SK-N-SH treated with all-trans-retinoic acid at 6 μM for 48 hours (cell line): Measurements from ENCODE around the gene SIPA1.
A peak's percentile ranks its signal among the peaks of the same experiment; 100 is the strongest.

Source experiments
- ATAC-seq: fragments of 200-7000 bp; cut with Tn5 transposase; 3 replicates; pipeline ENCODE4 v1.9.1; 2020; ENCODE audit warnings: mild to moderate bottlenecking, moderate library complexity
- ARNTL ChIP-seq: fragments of 450-650 bp; formaldehyde crosslinking; IDR thresholded peaks from 2 replicates; pipeline ENCODE4 v1.5.0; 2020; ENCODE audit warnings: low read depth, mild to moderate bottlenecking, moderate library complexity, borderline replicate concordance
- ESRRG ChIP-seq: fragments of 250-450 bp; sonication (Bioruptor Pico); IDR thresholded peaks from 2 replicates; pipeline ENCODE4 v1.6.1; 2021; ENCODE audit warnings: mild to moderate bottlenecking
- GLIS3 ChIP-seq: fragments of 250-450 bp; sonication (Bioruptor Pico); IDR thresholded peaks from 2 replicates; pipeline ENCODE4 v1.5.0; 2020; ENCODE audit warnings: mild to moderate bottlenecking, moderate library complexity
- ISL1 ChIP-seq: fragments of 250-450 bp; sonication (Bioruptor Pico); IDR thresholded peaks from 2 replicates; pipeline ENCODE4 v2.1.2; 2022; ENCODE audit warnings: mild to moderate bottlenecking, moderate library complexity
- OSR1 ChIP-seq: fragments of 250-450 bp; sonication (Bioruptor Pico); IDR thresholded peaks from 2 replicates; pipeline ENCODE4 v1.8.0; 2022; ENCODE audit warnings: moderate library complexity, mild to moderate bottlenecking, inconsistent platforms
- RARB ChIP-seq: fragments of 250-450 bp; sonication (Bioruptor Pico); IDR thresholded peaks from 2 replicates; pipeline ENCODE4 v1.8.0; 2021; ENCODE audit warnings: mild to moderate bottlenecking, moderate library complexity
- TCF4 ChIP-seq: fragments of 250-450 bp; sonication (Bioruptor Pico); IDR thresholded peaks from 2 replicates; pipeline ENCODE4 v1.8.0; 2021; ENCODE audit warnings: mild to moderate bottlenecking, moderate library complexity, borderline replicate concordance
- TOX ChIP-seq: fragments of 250-450 bp; sonication (Bioruptor Pico); IDR thresholded peaks from 2 replicates; pipeline ENCODE4 v1.8.0; 2021; ENCODE audit warnings: mild to moderate bottlenecking, moderate library complexity, borderline replicate concordance
- ZFP3 ChIP-seq: fragments of 250-450 bp; sonication (Bioruptor Pico); IDR thresholded peaks from 2 replicates; pipeline ENCODE4 v1.5.0; 2020; ENCODE audit warnings: mild to moderate bottlenecking, moderate library complexity
- ZNF70 ChIP-seq: fragments of 450-650 bp; formaldehyde crosslinking; IDR thresholded peaks from 2 replicates; pipeline ENCODE4 v1.5.0; 2020; ENCODE audit warnings: mild to moderate bottlenecking, moderate library complexity
- TF ChIP-seq, protein P1 (sequence below): fragments of 250-450 bp; sonication (Bioruptor Pico); IDR thresholded peaks from 2 replicates; pipeline ENCODE4 v1.5.1; 2020; ENCODE audit warnings: low read depth, mild to moderate bottlenecking, moderate library complexity
- TF ChIP-seq, protein P2 (sequence below): fragments of 250-450 bp; sonication (Bioruptor Pico); IDR thresholded peaks from 2 replicates; pipeline ENCODE4 v1.8.0; 2020; ENCODE audit warnings: mild to moderate bottlenecking, moderate library complexity, borderline replicate concordance
- TF ChIP-seq, protein P3 (sequence below): fragments of 250-450 bp; sonication (Bioruptor Pico); IDR thresholded peaks from 2 replicates; pipeline ENCODE4 v1.8.0; 2021; ENCODE audit warnings: low read depth, mild to moderate bottlenecking, moderate library complexity, borderline replicate concordance
- TF ChIP-seq, protein P4 (sequence below): fragments of 250-450 bp; sonication (Bioruptor Pico); IDR thresholded peaks from 2 replicates; pipeline ENCODE4 v1.5.1; 2021; ENCODE audit warnings: mild to moderate bottlenecking, moderate library complexity
- TF ChIP-seq, protein P5 (sequence below): fragments of 250-450 bp; sonication (Bioruptor Pico); IDR thresholded peaks from 2 replicates; pipeline ENCODE4 v1.5.0; 2020; ENCODE audit warnings: mild to moderate bottlenecking, moderate library complexity

Gene SIPA1

DNA sequence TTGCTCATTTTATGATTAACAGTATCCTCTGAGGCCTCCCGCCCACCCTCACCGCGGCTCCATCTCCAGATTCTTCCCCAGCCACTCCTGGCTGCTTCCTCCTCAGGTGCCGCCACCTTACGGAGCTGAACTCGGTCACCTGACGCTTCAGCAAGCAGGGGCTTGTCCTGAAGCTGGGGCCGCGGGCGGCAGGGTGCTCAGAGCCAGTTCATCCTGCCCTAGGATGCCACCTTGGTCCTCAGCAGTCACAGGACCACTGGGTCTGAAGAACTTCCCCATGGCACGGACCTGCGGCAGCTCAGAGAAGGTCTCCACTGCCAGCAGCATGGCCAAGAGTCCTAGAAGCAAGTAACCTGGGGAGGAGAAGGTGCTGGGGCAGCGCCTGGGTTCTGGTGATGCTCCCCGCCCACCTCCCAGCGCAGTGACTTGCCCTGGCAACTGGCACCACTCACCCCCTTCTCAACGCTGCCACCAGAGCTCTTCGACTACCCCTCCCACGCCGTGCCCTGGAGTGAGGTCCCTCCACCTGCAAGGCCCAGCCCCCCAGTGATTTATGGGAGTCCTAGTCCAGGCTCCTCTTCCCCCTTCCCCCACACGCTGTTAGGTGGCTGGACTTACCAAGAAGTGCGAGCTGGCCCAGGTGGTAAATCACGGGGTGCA lies 44.9 kb upstream of the SIPA1 start:
- ATAC-seq = no peak
- TF ChIP-seq, protein P1, sequence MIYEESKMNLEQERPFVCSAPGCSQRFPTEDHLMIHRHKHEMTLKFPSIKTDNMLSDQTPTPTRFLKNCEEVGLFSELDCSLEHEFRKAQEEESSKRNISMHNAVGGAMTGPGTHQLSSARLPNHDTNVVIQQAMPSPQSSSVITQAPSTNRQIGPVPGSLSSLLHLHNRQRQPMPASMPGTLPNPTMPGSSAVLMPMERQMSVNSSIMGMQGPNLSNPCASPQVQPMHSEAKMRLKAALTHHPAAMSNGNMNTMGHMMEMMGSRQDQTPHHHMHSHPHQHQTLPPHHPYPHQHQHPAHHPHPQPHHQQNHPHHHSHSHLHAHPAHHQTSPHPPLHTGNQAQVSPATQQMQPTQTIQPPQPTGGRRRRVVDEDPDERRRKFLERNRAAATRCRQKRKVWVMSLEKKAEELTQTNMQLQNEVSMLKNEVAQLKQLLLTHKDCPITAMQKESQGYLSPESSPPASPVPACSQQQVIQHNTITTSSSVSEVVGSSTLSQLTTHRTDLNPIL (CRISPR knock-in tag) = no peak

DNA sequence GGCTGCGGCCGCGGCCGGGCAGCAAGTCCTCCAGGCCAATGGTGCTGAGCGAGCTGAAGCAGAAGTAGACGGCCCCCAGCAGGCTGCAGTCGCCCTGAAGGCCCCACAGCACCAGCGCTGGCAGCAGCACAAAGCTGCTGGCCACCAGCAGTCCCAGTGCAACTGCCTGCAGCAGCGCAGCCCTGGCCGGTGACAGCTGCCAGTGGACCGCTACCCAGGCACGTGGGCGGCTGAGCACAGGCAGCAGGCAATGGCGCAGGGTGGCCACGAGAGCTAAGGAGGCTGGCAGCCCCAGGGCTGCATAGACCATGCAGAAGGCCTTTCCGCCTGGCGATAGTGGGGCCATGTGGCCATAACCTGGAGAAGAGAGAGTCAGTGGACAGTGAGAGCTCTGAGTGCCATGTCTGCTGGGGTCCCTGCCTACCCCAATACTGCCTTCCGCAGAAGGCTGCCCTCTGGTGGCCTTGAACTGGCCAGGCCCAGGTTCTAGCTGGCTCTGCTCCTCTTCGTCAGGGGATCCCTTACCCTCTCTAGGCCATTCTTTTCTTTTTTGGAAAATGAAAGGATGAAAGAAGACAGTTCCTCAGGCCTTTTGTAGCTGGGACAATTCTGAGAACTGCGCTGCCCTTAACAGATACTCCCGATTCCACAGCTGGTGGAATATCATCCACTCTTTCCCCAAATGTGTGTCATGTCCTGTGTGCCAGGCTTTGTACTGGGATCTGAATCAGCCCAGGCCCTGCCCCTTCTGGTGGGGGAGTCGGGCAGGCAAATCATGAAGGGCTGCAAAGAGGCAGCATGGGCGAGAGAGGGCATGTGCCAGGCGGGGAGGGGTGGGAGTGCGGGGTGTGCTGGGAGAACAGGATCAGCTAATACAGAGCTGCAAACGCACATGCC lies 44.1 kb upstream of the SIPA1 start:
- TF ChIP-seq, protein P1 (CRISPR knock-in tag) = no peak
- TF ChIP-seq, protein P2, sequence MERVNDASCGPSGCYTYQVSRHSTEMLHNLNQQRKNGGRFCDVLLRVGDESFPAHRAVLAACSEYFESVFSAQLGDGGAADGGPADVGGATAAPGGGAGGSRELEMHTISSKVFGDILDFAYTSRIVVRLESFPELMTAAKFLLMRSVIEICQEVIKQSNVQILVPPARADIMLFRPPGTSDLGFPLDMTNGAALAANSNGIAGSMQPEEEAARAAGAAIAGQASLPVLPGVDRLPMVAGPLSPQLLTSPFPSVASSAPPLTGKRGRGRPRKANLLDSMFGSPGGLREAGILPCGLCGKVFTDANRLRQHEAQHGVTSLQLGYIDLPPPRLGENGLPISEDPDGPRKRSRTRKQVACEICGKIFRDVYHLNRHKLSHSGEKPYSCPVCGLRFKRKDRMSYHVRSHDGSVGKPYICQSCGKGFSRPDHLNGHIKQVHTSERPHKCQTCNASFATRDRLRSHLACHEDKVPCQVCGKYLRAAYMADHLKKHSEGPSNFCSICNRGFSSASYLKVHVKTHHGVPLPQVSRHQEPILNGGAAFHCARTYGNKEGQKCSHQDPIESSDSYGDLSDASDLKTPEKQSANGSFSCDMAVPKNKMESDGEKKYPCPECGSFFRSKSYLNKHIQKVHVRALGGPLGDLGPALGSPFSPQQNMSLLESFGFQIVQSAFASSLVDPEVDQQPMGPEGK = no peak
- TF ChIP-seq ARNTL (CRISPR knock-in tag) = no peak
- ATAC-seq = peak; percentile 63

DNA sequence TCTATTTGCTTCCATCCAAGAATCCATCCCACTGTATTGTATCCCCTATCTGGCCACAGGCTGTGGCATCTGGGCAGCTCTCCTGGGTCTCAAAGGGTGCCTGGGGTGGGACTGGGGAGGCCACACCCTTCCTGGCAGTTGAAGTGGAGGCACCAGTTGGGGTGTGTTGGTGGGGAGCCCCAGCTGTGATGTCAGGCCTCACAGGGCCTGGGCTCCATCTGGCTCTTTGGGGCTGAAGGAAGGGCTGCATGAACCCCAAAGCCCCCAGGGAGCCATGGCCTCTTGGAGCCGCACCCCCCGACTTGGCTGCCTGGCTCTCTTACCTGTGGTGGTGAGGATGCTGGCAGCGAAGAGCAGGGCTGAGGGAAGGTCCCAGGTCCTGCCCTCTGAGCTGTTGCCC lies 42.8 kb upstream of the SIPA1 start:
- peak; percentile 2; the same call in 2 of the 3 replicates for ATAC-seq
- TF ChIP-seq, protein P3, sequence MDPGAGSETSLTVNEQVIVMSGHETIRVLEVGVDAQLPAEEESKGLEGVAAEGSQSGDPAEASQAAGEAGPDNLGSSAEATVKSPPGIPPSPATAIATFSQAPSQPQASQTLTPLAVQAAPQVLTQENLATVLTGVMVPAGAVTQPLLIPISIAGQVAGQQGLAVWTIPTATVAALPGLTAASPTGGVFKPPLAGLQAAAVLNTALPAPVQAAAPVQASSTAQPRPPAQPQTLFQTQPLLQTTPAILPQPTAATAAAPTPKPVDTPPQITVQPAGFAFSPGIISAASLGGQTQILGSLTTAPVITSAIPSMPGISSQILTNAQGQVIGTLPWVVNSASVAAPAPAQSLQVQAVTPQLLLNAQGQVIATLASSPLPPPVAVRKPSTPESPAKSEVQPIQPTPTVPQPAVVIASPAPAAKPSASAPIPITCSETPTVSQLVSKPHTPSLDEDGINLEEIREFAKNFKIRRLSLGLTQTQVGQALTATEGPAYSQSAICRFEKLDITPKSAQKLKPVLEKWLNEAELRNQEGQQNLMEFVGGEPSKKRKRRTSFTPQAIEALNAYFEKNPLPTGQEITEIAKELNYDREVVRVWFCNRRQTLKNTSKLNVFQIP (CRISPR knock-in tag) = no peak
- TF ChIP-seq, protein P4, sequence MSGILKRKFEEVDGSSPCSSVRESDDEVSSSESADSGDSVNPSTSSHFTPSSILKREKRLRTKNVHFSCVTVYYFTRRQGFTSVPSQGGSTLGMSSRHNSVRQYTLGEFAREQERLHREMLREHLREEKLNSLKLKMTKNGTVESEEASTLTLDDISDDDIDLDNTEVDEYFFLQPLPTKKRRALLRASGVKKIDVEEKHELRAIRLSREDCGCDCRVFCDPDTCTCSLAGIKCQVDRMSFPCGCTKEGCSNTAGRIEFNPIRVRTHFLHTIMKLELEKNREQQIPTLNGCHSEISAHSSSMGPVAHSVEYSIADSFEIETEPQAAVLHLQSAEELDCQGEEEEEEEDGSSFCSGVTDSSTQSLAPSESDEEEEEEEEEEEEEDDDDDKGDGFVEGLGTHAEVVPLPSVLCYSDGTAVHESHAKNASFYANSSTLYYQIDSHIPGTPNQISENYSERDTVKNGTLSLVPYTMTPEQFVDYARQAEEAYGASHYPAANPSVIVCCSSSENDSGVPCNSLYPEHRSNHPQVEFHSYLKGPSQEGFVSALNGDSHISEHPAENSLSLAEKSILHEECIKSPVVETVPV (CRISPR knock-in tag) = no peak

DNA sequence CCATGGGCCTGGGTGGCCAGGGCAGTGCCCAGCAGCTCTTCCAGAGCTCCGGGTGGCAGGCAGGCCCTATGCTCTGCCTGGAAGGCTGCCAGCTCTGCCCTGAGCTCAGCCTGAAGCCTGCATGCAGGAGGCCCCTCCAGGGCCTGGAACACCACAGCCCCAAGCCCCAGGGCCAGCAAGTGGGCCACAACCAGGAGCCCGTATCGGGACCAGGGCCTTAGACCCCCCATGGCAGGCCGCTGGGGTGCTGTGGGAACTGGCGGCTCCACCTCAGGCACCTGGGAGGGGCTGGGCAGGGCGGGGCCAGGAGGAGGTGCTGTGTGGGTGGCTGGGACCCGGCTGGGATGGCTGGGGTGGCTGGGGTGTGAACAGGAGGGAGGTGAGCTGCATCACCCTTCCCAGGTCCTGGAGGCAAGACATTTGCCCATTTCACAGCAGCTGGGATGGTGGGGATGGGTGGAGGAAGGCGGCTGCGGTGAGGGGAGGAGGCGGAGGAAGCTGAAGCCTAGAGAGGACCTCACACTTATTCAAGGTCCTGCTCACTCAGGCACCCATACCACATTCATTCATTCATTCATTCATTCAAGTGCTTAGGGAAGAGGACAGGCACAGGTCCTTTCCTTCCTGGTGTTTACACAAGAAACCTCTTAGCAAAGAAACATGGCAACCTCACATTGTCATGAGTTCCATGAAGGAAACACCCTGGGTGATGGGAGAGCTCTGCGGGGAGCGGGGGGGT lies 42.2 kb upstream of the SIPA1 start, which contains the start of gene KCNK7:
KCNK7 (minus strand) TSS at position 258 of the 739 bp plus-strand sequence; CDS start at position 230, 28 bp downstream.
- ATAC-seq = peak; percentile 34
- TF ChIP-seq, protein P4 (CRISPR knock-in tag) = no peak
- TF ChIP-seq, protein P5, sequence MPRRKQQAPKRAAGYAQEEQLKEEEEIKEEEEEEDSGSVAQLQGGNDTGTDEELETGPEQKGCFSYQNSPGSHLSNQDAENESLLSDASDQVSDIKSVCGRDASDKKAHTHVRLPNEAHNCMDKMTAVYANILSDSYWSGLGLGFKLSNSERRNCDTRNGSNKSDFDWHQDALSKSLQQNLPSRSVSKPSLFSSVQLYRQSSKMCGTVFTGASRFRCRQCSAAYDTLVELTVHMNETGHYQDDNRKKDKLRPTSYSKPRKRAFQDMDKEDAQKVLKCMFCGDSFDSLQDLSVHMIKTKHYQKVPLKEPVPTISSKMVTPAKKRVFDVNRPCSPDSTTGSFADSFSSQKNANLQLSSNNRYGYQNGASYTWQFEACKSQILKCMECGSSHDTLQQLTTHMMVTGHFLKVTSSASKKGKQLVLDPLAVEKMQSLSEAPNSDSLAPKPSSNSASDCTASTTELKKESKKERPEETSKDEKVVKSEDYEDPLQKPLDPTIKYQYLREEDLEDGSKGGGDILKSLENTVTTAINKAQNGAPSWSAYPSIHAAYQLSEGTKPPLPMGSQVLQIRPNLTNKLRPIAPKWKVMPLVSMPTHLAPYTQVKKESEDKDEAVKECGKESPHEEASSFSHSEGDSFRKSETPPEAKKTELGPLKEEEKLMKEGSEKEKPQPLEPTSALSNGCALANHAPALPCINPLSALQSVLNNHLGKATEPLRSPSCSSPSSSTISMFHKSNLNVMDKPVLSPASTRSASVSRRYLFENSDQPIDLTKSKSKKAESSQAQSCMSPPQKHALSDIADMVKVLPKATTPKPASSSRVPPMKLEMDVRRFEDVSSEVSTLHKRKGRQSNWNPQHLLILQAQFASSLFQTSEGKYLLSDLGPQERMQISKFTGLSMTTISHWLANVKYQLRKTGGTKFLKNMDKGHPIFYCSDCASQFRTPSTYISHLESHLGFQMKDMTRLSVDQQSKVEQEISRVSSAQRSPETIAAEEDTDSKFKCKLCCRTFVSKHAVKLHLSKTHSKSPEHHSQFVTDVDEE (CRISPR knock-in tag) = no peak
- TF ChIP-seq ZFP3 (CRISPR knock-in tag) = no peak
- TF ChIP-seq ESRRG (CRISPR knock-in tag) = no peak
- no peak for TF ChIP-seq ZNF70 (CRISPR knock-in tag)
- no peak for TF ChIP-seq GLIS3 (CRISPR knock-in tag)
- TF ChIP-seq, protein P2 = no peak
- no peak for TF ChIP-seq TOX (CRISPR knock-in tag)
- no peak for TF ChIP-seq ISL1 (CRISPR knock-in tag)
- no peak for TF ChIP-seq OSR1 (CRISPR knock-in tag)
- TF ChIP-seq RARB (CRISPR knock-in tag) = no peak
- no peak for TF ChIP-seq ARNTL (CRISPR knock-in tag)
- no peak for TF ChIP-seq TCF4 (CRISPR knock-in tag)
- TF ChIP-seq, protein P1 (CRISPR knock-in tag) = no peak
